Measurements from ENCODE around the gene EPC1. TPM values are rescaled to one million over a fixed set of nuclear protein-coding genes. Genes with fewer than 3 reads are reported as not detected.
"Not testable (repeated sequence)": the region's sequence is repeated elsewhere in the genome, so short reads cannot be mapped to it uniquely, and the experiment has no call there.

The EPC1 gene, protein sequence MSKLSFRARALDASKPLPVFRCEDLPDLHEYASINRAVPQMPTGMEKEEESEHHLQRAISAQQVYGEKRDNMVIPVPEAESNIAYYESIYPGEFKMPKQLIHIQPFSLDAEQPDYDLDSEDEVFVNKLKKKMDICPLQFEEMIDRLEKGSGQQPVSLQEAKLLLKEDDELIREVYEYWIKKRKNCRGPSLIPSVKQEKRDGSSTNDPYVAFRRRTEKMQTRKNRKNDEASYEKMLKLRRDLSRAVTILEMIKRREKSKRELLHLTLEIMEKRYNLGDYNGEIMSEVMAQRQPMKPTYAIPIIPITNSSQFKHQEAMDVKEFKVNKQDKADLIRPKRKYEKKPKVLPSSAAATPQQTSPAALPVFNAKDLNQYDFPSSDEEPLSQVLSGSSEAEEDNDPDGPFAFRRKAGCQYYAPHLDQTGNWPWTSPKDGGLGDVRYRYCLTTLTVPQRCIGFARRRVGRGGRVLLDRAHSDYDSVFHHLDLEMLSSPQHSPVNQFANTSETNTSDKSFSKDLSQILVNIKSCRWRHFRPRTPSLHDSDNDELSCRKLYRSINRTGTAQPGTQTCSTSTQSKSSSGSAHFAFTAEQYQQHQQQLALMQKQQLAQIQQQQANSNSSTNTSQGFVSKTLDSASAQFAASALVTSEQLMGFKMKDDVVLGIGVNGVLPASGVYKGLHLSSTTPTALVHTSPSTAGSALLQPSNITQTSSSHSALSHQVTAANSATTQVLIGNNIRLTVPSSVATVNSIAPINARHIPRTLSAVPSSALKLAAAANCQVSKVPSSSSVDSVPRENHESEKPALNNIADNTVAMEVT
- total RNA-seq = 99.4 TPM

DNA sequence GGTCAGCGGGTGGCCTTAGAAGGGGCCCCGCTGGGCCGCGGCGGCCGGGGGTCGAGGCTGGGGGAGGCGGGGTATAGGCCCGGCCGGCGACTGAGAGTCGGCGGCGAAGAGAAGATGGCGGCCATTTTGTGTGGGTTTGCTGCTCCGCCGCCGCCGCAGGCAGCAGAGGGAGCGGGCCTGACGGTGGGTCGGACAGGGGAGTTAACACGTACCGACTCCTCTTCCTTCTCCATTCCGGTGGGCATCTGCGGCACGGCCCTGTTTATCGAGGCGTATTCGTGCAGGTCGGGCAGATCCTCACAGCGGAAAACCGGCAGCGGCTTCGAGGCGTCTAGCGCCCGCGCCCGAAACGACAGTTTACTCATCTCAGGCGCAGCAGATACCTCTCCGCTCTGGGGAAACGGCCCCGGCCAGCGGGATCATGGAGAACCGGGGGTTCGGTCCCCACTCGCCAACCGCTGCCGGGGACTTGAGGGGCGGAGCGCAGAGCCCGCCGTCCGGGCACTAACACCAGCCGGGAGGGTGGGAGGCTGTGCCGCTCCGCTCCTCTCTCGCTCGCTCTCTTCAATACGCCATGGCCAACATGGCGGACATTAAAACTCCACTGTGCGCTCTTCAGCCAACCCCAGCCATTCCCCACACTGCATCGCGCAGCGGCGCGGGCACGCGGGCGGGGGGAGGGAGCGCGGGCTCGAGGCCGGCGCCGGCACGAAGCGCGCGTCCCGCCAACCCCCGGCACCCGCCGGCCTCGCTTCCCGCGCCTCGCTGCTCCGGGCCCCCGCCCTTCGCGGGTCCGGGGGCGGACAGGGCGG, at the start of gene EPC1:
Gene EPC1, minus strand, starts transcription at position 608 of the 812 bp plus-strand sequence. Its CDS starts 243 bp downstream, at position 365.
- peak; percentile 76 for DNase-seq

DNA sequence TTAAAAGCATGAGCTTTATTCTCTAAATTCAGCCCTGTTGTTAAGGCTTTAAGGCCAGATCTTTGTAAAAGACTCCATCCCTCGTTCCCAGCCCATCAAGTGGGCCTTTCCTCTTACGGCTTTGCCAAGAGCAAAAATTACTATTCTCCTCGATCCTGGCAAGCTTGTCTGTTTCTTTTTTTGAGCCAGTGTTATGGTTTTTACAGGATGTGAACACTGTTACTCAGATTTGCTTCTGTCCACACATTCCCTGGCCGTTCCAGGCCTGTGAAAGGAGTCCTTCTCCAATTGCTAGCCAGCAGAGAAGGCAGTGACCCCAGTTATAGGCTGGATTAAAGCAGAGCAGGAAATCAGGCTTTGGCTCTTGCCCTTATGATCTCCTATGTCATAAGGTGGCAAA, 47.0 kb upstream of the EPC1 start:
- DNase-seq = no peak

DNA sequence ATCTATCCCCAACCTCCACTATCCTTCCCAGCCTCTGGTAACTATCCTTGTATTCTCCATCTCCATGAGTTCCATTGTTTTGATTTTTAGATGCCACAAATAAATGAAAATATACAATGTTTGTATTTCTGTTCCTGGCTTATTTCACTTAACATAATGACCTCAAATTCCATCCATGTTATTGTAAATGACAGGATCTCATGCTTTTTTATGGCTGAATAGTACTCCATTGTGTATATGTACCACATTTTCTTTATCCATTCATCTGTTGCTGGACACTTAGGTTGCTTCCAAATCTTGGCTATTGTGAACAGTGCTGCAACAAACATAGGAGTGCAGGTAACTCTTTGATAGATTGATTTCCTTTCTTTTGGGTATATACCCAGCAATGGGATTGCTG, 45.3 kb upstream of the EPC1 start:
- DNase-seq = not testable (repeated sequence)

DNA sequence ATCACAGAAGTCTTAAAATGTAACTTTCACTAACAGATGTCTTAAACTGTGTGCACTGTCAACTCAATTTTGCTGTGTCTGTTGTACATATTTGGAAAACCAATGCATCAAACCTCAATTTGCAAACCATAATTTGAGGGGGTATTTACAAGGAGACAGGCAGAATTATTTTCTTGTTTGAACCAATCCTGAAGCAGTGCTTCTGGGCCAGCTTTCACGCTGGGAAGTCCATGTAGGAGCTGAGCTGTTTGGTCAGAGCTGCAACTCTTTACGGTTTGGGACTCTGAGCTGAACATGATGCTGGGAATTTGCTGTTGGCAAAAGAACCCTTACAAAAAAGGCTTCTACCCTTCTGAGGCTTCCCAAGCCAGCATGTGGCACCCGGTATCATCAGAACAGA, 43.2 kb upstream of the EPC1 start:
- DNase-seq = no peak

DNA sequence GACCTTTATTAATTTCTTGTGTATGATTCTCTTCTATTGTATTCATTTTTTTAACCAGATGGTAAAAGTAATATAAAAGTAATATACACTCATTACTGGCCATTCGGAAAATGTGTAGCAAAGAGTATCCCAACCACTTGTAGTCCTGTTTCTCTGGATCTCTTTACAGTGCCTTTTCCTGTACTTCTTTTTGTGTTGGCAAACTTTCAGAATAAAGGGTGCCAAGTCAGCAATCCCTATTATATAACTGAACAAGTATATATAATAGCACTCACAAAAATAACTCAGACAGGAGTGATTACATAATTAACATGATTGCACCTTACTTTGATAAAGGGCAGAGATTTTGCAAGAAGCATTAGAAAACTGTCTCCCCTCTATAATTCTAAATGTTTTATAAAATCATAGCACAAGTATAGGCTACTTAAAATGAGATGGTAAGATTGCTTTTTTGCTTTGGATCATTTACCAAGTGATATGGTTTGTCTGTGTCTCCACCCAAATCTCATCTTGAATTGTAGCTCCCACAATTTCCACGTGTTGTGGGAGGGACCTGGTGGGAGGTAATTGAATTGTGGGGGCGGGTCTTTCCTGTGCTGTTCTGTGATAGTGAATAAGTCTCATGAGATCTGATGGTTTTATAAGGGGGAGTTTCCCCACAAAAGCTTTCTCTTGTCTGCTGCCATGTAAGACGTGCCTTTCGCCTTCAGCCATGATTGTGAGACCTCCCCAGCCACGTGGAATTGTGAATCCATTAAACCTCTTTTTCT, 41.5 kb upstream of the EPC1 start:
- DNase-seq = no peak

DNA sequence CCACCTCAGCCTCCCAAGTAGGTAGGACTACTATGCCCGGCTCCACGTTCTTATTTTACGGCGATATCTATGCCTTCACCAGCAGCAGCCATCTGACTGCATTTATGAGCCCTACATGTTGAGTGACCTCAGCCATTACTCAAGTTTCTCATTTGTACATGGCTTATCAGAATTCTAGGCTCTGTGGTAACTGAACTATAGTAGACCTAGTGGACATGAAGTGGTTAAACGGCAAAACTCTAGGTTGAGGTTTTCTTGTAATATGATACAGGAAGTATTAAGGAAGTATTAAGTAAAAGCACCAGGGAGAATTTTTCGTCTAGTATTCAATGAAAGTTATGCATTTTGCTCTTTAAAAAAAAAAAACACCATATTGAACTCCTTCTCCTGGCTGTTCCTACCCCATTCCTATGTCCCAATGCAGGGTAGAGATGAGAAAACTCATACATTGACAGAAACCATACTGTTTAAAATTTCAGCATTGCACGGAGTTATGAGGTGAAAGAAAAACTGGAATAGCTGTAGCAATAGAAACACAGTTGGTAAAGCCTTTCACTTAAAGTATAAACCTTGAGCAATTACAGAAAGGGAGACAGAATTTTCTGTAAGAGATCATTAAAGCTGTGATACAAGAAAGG, 39.8 kb upstream of the EPC1 start:
- DNase-seq = no peak

DNA sequence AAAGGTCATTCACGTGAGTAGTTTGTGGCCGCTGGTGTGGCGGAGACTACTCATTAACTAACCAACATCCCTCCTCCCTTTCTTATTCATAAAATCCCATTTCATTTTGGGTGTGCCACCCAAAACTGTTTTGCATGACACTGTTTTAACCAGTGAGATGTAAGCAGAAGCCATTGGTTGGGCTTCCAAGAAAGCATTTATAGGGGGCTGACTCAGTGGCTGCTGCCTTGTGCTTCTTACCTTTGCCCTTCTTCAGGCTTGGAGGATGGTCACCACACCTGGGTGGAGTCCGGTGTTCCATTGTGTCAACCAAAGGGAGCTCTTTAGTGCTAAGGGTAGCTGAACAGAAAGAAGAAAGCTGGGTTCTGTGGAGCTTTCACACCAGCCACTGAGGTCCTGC, 37.2 kb upstream of the EPC1 start:
- no peak for DNase-seq

DNA sequence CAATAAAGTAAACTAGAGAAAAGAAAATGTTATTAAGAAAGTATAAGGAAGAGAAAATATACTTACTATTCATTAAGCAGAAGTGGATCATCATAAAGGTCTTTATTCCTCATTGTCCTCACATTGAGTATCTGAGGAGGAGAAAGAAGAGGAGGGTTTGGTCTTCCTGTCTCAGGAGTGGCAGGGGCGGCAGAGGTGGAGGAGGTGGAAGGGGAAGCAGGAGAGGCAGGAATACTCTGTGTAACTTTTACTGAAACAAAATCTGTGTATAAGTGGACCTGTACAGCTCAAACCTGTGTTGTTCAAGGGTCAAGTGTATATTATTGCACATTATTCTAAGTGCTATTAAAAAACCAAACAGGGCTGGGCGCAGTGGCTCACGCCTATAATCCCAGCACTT, 34.2 kb upstream of the EPC1 start:
- DNase-seq = no peak

DNA sequence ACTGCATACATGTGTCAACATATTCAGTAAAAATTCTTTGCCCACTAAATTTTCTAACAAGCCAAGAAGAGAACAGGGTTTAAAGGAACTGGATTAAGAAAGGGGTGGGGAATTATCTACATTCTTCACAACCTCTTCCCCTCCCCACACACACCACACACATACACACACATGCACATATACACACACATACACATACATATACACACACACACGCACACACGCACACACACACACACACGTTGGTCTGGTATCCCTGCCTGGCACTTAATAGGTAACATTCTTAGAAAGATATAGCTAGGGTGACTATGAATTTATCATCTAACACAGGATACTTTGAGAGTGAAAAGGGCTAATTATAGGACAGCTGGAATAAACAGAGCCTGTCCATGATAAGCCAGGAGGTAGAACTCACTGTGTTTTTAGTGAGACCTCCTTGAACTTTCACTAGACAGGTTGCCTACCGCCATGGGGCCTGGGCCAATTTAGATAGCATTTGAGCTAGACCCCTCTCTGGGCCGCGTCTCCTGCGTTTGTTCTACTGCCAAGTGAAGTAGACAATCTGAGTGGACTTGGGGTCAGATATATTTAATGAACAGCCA, 33.1 kb upstream of the EPC1 start:
- DNase-seq = no peak

DNA sequence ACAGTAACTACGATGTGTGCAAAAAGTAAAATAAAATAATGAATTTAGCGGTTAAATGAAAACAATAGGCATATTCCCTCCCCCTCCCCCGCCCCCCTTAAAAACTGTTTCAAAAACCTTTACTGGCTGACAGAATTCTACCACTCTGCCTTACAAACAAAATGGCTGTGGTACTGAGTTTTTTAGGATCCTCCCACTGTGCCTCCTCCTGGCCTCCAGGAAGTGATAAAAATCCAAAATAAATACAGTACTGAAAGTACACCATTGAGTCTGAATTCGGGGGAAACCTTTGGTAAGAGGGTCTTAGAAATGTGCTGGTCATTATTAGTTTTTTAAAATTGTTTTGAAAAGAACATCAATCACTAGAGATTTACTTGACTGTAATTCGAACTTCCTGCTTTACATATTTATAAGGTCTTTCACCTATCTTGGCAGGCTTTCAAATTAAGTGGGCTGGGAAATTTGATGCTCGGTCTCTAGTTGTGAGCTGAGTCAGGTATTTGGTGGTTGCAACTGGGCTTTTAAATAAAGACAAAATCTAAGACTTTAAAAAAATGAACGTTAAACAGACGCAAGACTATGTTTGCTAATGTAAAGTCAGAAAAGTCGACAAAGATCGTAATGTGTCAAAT, 32.5 kb upstream of the EPC1 start:
- DNase-seq = no peak

DNA sequence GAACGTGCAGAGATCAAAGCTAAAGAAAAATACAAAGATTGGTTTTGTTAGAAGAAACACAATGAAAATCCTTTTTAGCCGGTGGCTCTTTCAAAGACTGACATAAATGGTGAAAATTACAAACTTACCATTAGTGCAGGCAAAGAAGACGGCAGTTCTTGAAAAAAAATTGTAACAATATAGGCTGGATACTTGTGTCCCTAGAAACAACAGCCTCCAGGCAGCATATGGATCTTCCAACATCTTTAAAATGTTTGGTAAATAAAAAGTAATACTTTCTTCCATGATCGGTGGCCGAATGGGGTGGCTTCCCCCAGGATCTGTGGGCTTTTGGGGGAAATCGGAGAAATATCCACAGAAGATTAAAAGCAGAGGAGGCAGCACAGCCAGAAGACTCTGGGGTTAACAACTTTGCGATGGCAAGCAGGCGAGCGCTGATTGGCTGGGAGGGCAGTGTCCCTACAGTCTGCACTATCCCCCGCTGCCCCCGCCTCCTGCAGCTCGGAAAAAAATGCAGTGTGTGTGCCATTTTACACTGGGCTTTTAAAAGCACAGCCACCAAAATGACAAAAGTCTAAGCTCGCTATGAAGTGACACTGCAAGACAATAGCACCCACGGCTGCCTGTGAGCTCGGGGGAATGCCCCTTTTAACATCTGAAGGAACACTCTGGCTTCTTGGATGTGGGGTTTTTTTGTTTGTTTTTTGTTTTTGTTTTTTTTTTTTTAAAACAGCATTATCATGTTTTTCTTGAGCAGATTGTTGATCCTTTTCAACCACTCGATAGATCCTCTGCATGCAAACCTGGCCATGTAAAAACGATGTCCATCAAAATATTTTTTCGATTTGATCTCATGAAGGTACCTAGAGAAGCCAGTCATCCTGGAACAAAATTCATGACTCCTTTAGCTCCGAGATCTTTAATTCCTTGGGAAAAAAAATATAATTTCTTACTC, 31.7 kb upstream of the EPC1 start:
- DNase-seq = peak; percentile 90

DNA sequence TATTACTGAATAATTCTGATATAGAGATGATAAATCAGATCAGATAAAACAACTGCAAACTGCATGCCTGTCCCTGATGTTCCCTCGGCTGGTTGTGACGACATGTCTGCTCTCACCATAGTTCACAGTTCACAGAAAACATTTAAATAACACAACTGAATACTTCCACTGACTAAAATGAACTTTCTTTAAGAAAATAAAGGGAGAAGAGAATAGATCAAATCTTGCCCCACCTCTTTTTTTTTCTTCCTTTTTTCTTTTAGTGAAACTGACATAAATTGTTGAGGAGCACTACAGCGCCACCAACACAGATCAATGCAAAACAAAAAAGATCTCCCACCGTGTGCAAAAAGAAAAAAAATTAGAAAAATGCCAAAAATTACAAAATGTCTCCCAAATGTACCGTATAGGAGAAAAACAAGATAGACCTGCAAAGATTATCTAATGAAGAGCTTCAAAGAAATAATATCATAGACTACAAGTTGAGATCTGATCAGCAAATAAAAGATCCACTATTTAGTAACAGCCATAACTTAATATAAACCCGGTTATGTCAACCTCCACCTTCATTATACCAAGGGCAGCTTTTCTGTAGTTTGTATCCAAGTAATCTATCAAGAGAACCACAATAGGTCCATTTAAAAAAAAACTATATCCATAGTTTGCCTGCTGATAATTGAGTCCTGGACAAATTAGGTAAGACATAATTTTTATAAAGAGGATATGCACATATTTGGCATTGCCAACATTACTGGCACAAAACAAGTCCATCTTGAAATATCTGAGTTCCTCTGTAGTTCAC, 30.7 kb upstream of the EPC1 start:
- DNase-seq = no peak

DNA sequence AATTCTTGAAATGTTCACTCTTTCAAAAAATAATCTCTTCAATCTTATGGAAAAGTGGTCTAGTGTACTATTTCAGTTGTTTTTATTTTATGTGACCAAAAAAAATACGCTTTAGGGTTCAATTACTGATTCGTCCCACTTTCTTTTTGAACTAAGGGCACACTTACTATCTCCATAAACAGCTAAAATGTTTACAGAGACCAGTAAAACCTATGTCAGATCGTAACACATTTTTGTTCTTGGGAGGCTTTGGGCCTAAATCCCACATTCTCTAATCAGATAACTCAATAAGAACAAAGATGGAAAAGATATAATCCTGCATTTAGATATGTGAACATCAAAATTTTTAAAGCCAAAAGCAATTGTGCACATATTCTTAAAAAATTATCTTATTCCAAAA, 29.8 kb upstream of the EPC1 start:
- no peak for DNase-seq

DNA sequence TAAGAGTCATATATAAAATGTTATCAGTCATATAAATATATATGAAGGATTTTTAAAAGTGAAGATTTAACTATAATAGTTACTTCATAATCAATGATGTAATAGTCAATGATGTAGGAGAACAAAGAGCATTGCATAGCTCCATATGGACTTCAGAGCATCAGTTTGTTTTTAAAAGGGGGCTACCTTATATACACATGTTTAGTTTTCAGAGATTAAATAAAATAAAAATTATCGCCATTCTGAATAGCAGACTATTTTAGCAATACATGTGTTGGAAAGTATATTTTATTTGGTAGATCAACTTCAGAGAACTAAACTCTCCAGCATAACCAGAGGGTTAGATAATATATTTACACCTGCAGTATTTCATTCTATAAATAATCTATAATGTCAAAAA, 29.1 kb upstream of the EPC1 start:
- no peak for DNase-seq

DNA sequence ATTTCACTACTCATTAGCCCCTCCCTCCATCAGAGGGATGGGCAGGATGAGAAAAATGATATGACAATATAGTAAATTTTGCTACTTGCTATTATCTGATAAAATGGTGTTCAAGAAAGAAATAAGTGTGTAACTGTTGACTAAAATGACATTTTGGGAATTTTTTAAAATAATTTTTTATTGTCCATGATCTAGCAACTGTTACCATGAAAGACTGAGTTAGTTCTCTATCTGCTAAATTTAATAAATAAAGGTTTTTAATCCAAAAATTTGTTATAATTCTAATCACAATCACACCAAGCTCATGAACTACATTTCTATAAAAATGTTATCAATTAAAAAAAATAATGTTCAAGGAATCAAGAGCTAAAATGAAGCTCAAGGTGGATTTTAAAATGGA, 28.7 kb upstream of the EPC1 start:
- no peak for DNase-seq

DNA sequence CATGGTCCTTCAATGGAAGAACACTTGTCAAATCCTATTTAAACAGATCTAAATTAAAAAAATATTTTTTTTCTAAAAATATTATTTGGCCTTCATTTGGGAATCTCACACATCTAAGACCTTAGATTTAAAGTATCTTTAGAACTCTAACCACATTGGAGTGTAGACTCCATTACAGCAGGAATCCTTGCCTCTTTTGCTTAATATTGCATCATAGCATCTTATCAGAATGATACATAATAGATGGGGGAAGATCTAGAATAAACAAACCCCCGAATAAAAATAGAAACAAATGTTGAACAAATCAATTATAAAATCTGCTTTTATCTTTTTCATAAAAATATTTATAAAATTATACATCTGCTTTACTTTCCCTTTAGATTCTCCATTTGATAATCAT, 27.6 kb upstream of the EPC1 start:
- no peak for DNase-seq

DNA sequence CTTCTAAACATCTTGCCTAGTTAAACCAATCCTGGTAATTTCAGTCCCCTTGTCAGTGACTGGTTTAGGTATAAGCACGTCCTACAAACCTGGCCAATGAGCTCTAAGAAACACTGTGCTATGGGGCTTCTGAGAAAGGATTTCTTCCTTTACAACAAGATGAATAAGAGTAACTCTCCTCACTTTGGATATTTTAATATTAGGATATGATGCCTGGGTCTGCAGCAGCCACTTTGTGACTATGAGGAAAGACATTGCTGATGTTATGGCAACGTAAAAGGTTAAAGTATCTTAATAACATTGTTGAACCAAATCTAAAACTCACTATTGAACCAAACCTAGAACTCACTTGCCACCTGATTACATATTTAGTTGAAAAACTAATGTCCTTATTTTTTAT, 26.5 kb upstream of the EPC1 start:
- DNase-seq = no peak

DNA sequence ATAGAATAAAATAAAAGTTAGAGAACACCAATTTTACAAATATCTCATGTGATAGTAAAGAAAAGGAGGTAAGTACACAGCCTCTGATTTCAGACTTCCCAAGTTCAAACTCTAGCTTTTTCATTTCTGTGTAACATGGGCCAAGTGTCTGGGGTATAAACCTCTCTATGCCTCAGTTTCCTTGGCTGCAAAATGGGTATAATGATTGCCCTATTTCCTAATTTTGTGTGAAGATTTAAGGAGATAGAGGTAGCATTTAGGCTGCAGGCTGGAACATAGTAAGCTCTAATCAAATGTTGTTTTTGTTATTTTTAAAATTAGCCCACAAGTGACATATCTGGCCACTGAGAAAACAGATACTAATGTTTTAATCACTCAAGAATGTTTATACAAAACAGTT, 26.1 kb upstream of the EPC1 start:
- DNase-seq = no peak

All from occipital lobe (tissue), 2 donors.